HFF-Myc (cell line): ENCODE data around the gene VAMP2.

Experiments
- DNase-seq: peaks from one replicate; pipeline ENCODE4 v3.0.0-alpha.2; 2011; ENCODE audit warnings: low read depth; ENCODE audit errors: extremely low read depth
- H3K4me3 ChIP-seq: replicated peaks from 2 replicates; pipeline ENCODE4 v1.5.1; 2011; ENCODE audit warnings: low read depth, mild to moderate bottlenecking, control low read depth, low read length
- CTCF ChIP-seq: IDR thresholded peaks from 2 replicates; pipeline ENCODE4 v1.5.1; 2012; ENCODE audit warnings: mild to moderate bottlenecking, low read depth, low read length, control low read depth; ENCODE audit errors: missing control alignments

VAMP2 gene

GRCh38 chr17:8149419-8150193, 13.1 kb downstream of the VAMP2 start:
- DNase-seq = no peak
- H3K4me3 ChIP-seq = no peak overlapping the region
- TF ChIP-seq CTCF = no peak

GRCh38 chr17:8148560-8148959, 14.2 kb downstream of the VAMP2 start:
- no peak for DNase-seq
- H3K4me3 ChIP-seq = no peak overlapping the region
- no peak for TF ChIP-seq CTCF

- H3K4me3 ChIP-seq = no peak overlapping the region
- TF ChIP-seq CTCF = no peak
- no peak for DNase-seq
Observed at GRCh38 chr17:8147805-8148404, 14.8 kb downstream of the VAMP2 start.

- no peak for TF ChIP-seq CTCF
- H3K4me3 ChIP-seq = no peak overlapping the region
- DNase-seq = no peak
Observed at GRCh38 chr17:8147141-8147804, 15.5 kb downstream of the VAMP2 start.

GRCh38 chr17:8146381-8147140, 16.2 kb downstream of the VAMP2 start:
- no peak for DNase-seq
- no peak overlapping the region for H3K4me3 ChIP-seq
- TF ChIP-seq CTCF = no peak

- TF ChIP-seq CTCF = no peak
- no peak for DNase-seq
- no peak overlapping the region for H3K4me3 ChIP-seq
Observed at GRCh38 chr17:8145811-8146210, 16.9 kb downstream of the VAMP2 start.
